Measurements from ENCODE around the gene AQP5.
A peak's percentile ranks its signal among the peaks of the same experiment; 100 is the strongest.

AQP5 gene

DNA sequence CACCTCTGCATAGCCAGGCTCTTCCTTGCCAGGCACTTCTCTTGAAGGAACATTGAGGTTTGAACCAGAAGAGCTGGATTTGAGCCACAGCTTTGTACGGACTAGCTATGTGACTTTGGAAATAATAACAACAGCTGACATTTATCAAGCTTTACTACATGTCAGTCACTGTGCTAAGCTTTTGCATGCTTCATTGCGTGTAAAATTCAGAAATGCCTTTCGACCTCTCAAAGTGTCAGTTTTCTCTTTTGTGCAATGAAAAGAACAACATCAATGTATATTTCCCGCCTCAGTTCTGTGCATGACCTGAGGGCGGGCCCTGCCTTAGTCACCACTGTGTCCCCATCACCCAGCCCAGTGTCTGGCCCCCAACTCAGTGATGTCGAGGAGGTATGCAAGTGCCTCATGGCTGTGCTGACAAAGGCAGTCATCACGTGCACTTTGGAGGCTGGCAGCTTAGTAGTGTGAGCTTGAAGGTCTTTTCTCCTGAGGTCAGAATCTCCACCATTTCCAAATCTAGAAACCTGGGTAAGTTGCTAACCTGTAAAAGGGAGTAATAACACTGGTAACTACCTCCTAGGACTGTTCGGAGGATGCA is 29.0 kb upstream of the AQP5 start:
- no peak for DNase-seq

DNA sequence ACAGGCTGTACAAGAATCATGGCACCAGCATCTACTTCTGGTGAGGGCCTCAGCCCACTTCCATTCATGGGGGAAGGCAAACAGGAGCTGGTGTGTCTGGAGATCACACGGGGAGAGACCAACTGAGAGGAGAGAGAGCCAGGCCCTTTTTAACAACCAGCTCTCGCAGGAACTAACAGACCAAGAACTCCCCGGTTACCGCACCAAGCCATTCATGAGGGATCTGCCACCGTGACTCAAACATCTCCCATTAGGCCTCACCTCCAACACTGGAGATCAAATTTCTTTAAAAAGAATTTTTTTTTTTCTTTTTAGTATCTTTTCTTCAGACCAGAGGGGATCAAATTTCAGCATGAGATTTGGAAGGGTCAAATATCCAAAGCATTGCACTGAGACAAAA is 27.9 kb upstream of the AQP5 start:
- DNase-seq: no peak

GRCh38 chr12:49934505-49934904 is 27.2 kb upstream of the AQP5 start:
- DNase-seq: no peak

DNA sequence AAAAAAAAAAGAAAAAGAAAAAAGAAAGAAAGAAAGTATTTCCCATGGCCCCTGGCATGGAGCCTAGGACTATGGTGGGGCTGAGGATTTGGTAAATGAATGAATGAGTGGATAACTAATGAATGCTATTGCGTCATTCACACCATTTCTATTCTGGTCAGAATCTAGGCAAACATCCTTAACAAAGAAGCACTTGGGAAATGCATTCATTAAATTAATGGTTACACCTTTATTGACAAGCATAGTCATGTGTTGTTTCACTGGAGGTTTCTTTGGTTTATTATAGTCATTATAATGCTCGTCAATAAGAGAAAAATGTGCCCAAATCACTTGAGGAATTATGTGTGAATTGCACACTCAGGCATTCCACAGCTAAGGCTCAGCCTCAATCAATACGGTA is 24.7 kb upstream of the AQP5 start:
- DNase-seq: no peak

- no peak for DNase-seq
These were observed 23.9 kb upstream of the AQP5 start for GRCh38 chr12:49937639-49938300.

- no peak for DNase-seq
These were observed 22.4 kb upstream of the AQP5 start for GRCh38 chr12:49939307-49939706.

- no peak for DNase-seq
These were observed 22.0 kb upstream of the AQP5 start for GRCh38 chr12:49939707-49940106.

- DNase-seq: no peak
These were observed 19.8 kb upstream of the AQP5 start for GRCh38 chr12:49941556-49942511.

- DNase-seq: no peak
These were observed 19.2 kb upstream of the AQP5 start for GRCh38 chr12:49942512-49942893.

DNA sequence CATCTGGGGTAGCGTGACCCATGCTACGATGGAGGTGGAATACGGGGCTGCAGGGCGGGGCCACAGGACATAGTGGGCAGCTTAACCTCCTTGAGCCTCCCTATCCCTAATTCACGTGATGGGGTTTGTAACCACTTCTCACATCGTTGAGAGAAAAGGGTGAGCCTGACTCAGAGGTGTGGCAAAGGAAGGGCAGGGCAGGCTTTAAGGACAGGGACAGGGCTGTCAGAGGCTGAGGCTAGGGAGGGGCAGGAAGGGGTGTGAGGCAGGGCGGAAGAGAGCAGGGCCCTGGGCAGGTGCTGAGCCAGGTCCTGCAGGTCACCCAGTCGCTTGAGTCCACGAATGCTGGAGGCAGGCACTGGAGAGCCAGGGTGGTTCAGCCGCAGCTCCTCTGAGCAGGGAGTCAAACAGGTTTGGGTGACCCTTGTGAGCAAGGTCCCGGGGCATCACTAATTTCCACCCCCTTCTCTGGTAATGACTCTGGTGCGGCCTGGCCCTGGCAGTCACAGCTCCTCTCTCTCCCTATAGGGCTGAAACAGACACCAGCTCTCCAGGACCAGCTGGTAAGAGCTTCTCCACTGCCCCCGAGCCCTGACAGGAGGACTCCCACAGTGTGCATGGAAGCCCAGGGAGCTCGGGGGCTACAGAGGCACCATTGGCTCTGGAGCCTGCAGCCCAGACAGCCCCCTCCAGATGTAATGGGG is 18.6 kb upstream of the AQP5 start:
- DNase-seq: no peak

DNA sequence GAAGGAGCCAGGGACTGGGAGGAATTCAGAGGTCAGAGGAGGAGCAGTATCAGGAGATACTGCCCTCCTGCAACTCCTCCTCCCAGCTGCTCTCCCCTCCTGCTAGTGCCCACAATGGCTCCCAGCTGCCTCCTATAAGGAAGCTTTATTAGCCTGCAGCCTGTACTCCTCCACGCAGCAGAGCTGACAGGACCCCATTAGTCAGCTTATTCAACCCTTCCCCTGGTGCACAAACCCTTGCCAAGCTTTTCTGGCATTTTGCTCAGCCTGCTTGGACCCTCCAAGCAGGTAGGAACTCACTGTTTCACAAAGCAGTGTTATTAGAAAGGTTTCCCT is 18.1 kb upstream of the AQP5 start:
- no peak for DNase-seq

DNA sequence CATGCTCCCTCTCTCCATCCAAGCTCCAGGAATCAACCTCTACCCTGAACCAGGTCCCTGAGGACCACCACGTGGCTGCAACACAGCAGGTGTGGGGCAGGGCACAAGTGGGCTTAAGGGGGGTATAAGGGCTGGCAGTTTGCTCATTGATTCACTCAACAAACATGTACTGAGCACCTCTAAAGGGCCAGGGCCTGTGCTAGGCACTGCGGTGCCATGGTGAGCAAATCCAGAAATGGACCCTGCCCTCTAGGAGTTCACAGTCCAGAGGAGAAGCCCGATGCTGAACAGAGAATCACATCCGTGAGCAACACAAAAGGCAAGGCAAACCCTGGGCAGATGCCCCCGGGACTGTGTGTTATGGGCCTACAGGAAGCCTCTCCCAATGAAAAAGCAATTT is 17.6 kb upstream of the AQP5 start:
- DNase-seq: no peak

- DNase-seq: no peak
These were observed 17.0 kb upstream of the AQP5 start for GRCh38 chr12:49944718-49945117.

GRCh38 chr12:49945394-49946080 is 16.1 kb upstream of the AQP5 start:
- DNase-seq: peak; percentile 61

DNA sequence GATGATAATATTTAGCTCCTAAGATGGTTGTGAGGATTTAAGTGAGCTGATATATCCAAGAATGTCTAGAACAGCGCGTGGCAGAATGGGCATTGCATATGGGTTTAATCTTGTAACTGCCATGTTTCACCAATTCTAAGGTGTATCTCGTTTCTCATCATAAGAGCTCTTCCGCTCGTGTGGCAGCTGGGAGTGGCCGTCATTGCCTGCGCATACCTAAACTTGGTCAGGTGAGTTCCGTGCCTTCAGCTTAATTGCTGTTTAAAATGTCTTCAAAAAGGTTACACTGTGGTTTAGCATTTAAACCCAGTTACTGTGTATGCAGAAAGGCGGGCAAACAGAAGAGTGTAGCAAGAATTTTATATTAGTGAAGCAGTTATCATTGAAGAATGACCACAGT is 15.6 kb upstream of the AQP5 start:
- DNase-seq: no peak

- DNase-seq: no peak
These were observed 15.2 kb upstream of the AQP5 start for GRCh38 chr12:49946497-49946896.

DNA sequence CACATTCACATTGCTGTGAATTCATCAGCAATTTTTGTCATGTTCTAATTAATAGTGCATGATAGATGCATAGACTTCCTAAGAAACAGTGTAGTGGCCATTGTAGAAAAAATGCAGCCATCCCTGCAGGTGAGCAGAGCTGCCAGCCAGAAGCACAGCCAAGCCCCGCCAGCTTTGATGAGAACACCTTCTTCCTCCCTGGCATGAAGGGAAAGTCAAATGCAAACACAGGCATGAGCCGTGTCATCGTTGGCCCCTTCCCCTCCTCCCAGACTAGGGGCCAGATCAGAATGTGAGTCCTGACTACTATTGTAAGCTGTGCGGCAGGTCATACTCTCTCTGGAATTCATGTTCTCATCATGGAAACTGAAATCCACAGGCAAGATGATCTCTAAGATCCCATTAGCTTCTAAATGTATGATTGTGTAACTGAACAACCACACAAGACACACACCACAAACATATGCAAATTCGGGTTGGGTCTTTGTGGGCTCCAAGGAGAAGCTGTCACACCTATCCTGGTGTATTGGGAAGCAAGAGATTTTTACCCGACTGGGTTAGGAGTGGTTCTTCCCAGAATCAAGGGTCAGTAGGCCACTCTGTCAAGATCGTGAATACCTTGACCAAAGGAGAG is 14.0 kb upstream of the AQP5 start:
- no peak for DNase-seq

GRCh38 chr12:49948866-49949845 is 12.5 kb upstream of the AQP5 start:
- no peak for DNase-seq

- DNase-seq: no peak
These were observed 11.8 kb upstream of the AQP5 start for GRCh38 chr12:49949866-49950265.

GRCh38 chr12:49950273-49951251 is 11.1 kb upstream of the AQP5 start, which contains the start of gene AQP2:
Gene AQP2, plus strand, starts transcription at chr12:49950737. Its CDS starts 94 bp downstream, at chr12:49950831.
- DNase-seq: no peak
